MM.1S (cell line): ENCODE data around the gene FEM1A.

ENCODE experiments used
- DNase-seq: peaks from one replicate; pipeline ENCODE4 v3.0.0-alpha.2; 2015
- H2AFZ ChIP-seq: fragments of 300-600 bp; sonication (generic); 2 replicates; pipeline ENCODE4 v1.6.0; 2016; ENCODE audit warnings: antibody characterized with exemption, low read length
- H3F3A ChIP-seq: fragments of 300-600 bp; sonication (generic); 2 replicates; pipeline ENCODE4 v1.6.1; 2016; ENCODE audit warnings: mild to moderate bottlenecking, antibody characterized with exemption, low read length, moderate library complexity, mixed read lengths; ENCODE audit not compliant: insufficient read depth
- H3K27ac ChIP-seq: fragments of 300-600 bp; sonication (generic); 2 replicates; pipeline ENCODE4 v1.5.1; 2016; ENCODE audit warnings: mild to moderate bottlenecking, low read length
- H3K27me3 ChIP-seq: fragments of 300-600 bp; sonication (generic); replicated peaks from 2 replicates; pipeline ENCODE4 v1.6.0; 2016; ENCODE audit warnings: low read length; ENCODE audit not compliant: insufficient read depth
- H3K36me3 ChIP-seq: fragments of 300-600 bp; sonication (generic); replicated peaks from 2 replicates; pipeline ENCODE4 v1.6.1; 2016; ENCODE audit warnings: mild to moderate bottlenecking, low read length, mixed read lengths; ENCODE audit not compliant: insufficient read depth
- H3K4me1 ChIP-seq: fragments of 300-600 bp; sonication (generic); 2 replicates; pipeline ENCODE4 v1.6.1; 2016; ENCODE audit warnings: low read length, mixed read lengths
- H3K4me2 ChIP-seq: fragments of 300-600 bp; sonication (generic); 2 replicates; pipeline ENCODE4 v1.6.0; 2016; ENCODE audit warnings: low read depth, low read length
- H3K4me3 ChIP-seq: fragments of 300-600 bp; sonication (generic); 2 replicates; pipeline ENCODE4 v1.5.1; 2016; ENCODE audit warnings: low read length, mixed read lengths
- H3K79me2 ChIP-seq: fragments of 300-600 bp; sonication (generic); 2 replicates; pipeline ENCODE4 v1.6.1; 2016; ENCODE audit warnings: mixed run types, low read length, mixed read lengths
- H3K9ac ChIP-seq: fragments of 300-600 bp; sonication (generic); 2 replicates; pipeline ENCODE4 v1.6.1; 2016; ENCODE audit warnings: low read length, mixed read lengths
- H3K9me2 ChIP-seq: fragments of 300-600 bp; sonication (generic); replicated peaks from 2 replicates; pipeline ENCODE4 v1.6.1; 2016; ENCODE audit warnings: mild to moderate bottlenecking, low read length, mixed read lengths; ENCODE audit not compliant: insufficient read depth
- H3K9me3 ChIP-seq: fragments of 300-600 bp; sonication (generic); replicated peaks from 2 replicates; pipeline ENCODE4 v1.6.1; 2016; ENCODE audit warnings: mild to moderate bottlenecking, low read length, mixed read lengths; ENCODE audit not compliant: insufficient read depth
- H4K20me1 ChIP-seq: fragments of 300-600 bp; sonication (generic); 2 replicates; pipeline ENCODE4 v1.6.1; 2016; ENCODE audit warnings: mild to moderate bottlenecking, low read length, moderate library complexity, mixed read lengths; ENCODE audit not compliant: insufficient read depth
- CTCF ChIP-seq: fragments of 300-600 bp; sonication (generic); IDR thresholded peaks from 2 replicates; pipeline ENCODE4 v1.5.1; 2016; ENCODE audit warnings: antibody characterized with exemption, low read length, mixed read lengths
- EZH2 ChIP-seq: fragments of 300-600 bp; sonication (generic); optimal IDR thresholded peaks from 2 replicates; pipeline ENCODE3; 2017; ENCODE audit warnings: low read depth, mild to moderate bottlenecking, antibody characterized with exemption, low read length, mixed read lengths
- EZH2phosphoT487 ChIP-seq: fragments of 300-600 bp; sonication (generic); IDR thresholded peaks from 2 replicates; pipeline ENCODE4 v1.6.1; 2018; ENCODE audit warnings: antibody characterized with exemption, low read length

Gene FEM1A

DNA sequence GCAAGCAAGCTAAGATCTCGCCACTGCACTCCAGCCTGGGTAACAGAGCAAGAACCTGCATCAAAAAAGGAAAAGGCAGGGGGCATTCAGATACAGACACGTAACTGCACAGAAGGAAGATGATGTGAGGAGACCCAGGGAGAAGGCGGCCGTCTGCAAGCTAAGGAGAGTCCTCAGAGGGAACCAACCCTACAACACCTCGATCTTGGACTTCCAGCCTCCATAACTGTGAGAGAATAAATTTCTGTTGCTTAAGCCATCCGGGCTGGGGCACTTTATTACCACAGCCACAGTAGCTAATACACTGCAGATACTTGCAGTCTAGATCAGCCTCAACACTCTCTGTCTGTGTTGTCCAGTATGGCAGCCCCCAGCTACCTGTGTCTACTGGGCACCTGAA is 32.0 kb downstream of the FEM1A start:
- Histone ChIP-seq H4K20me1 (no peaks in the 10 kb centered on the region), H2AFZ (no peak overlapping the region), H3K4me1 (no peaks in the 10 kb centered on the region), H3K4me3 (no peak overlapping the region), H3K27ac (no peak overlapping the region), H3K9ac (no peak overlapping the region), H3K9me2 (no peaks in the 10 kb centered on the region), H3K27me3 (no peaks in the 10 kb centered on the region), H3K9me3 (no peaks in the 10 kb centered on the region), H3K4me2 (no peak overlapping the region), H3F3A (no peaks in the 10 kb centered on the region), H3K36me3 (no peaks in the 10 kb centered on the region), H3K79me2 (peaks cover 52% of the 10 kb centered on the region)
- DNase-seq: no peak
- TF ChIP-seq CTCF: no peak
- TF ChIP-seq EZH2: no peak
- no peak for TF ChIP-seq EZH2phosphoT487

- peaks cover 7% of the 10 kb centered on the region for H3K4me1 ChIP-seq
- no peaks in the 10 kb centered on the region for H3K27me3 ChIP-seq
- H3K9me2 ChIP-seq: no peaks in the 10 kb centered on the region
- DNase-seq: no peak
- H3K4me3 ChIP-seq: no peak overlapping the region
- H3K9ac ChIP-seq: no peak overlapping the region
- TF ChIP-seq EZH2phosphoT487 (no peak), CTCF (no peak), EZH2 (no peak)
- H2AFZ ChIP-seq: no peak overlapping the region
- H3K4me2 ChIP-seq: no peak overlapping the region
- H3K36me3 ChIP-seq: no peaks in the 10 kb centered on the region
- H3K79me2 ChIP-seq: peaks cover 56% of the 10 kb centered on the region
- peaks cover 15% of the 10 kb centered on the region for H3F3A ChIP-seq
- no peak overlapping the region for H3K27ac ChIP-seq
- H4K20me1 ChIP-seq: no peaks in the 10 kb centered on the region
- H3K9me3 ChIP-seq: no peaks in the 10 kb centered on the region
Observed at GRCh38 chr19:4829001-4829712, 37.6 kb downstream of the FEM1A start.

- Histone ChIP-seq H3F3A (peaks cover 15% of the 10 kb centered on the region), H3K4me3 (peak overlapping the region; percentile 96), H3K9me2 (no peaks in the 10 kb centered on the region), H2AFZ (no peak overlapping the region), H3K4me2 (peak overlapping the region; percentile 65), H3K27ac (no peak overlapping the region; the same call in 1 of the 2 replicates), H3K9ac (peak overlapping the region; percentile 84; the same call in 1 of the 2 replicates), H3K4me1 (peaks cover 7% of the 10 kb centered on the region), H3K27me3 (no peaks in the 10 kb centered on the region), H3K79me2 (peaks cover 47% of the 10 kb centered on the region), H3K36me3 (no peaks in the 10 kb centered on the region), H4K20me1 (no peaks in the 10 kb centered on the region), H3K9me3 (no peaks in the 10 kb centered on the region)
- DNase-seq: no peak
- no peak for TF ChIP-seq EZH2
- TF ChIP-seq EZH2phosphoT487: no peak
- no peak for TF ChIP-seq CTCF
Observed at GRCh38 chr19:4830332-4830731, 38.8 kb downstream of the FEM1A start.
